Upper lobe of right lung (tissue), 1 donor: ENCODE measurements around the gene ATL2. TPM values are rescaled to one million over a fixed set of nuclear protein-coding genes. Genes with fewer than 3 reads are reported as not detected.

Experiments used
- ATAC-seq: fragments of 200-7000 bp; cut with Tn5 transposase; one replicate; pipeline ENCODE4 v1.9.1; 2020; ENCODE audit warnings: mild to moderate bottlenecking, moderate library complexity
- DNase-seq: peaks from one replicate; pipeline ENCODE4 v3.0.0-alpha.2; 2020
- H3K27ac ChIP-seq: fragments of 200-600 bp; one replicate; pipeline ENCODE4 v1.8.0; 2022
- H3K27me3 ChIP-seq: fragments of 200-600 bp; one replicate; pipeline ENCODE4 v1.8.0; 2022; ENCODE audit warnings: mild to moderate bottlenecking
- H3K36me3 ChIP-seq: fragments of 200-600 bp; one replicate; pipeline ENCODE4 v1.8.0; 2022
- H3K4me1 ChIP-seq: fragments of 200-600 bp; one replicate; pipeline ENCODE4 v1.8.0; 2022
- H3K4me3 ChIP-seq: fragments of 200-600 bp; one replicate; pipeline ENCODE4 v1.8.0; 2022; ENCODE audit warnings: mild to moderate bottlenecking
- H3K9me3 ChIP-seq: fragments of 200-600 bp; one replicate; pipeline ENCODE4 v1.8.0; 2022
- CTCF ChIP-seq: fragments of 200-600 bp; IDR thresholded peaks from one replicate; pipeline ENCODE4 v1.8.0; 2022; ENCODE audit warnings: antibody characterized with exemption
- intact Hi-C: fragments of 100-400 bp; cut with DNase I; formaldehyde crosslinking; loops from one replicate; pipeline ENCODE4 v1.11.0; 2022
- total RNA-seq: library from RNA; stranded (reverse); fragmentation: NEBNext Ultra II Directional; extraction: Animal tissue kit (Norgen Biotek cat#: 25700); gene quantifications from one replicate; pipeline ENCODE4 v1.2.1, GENCODE V29; 2021
- donor health status: DM: no; HTN: yes; CAD: no; lungs with severe emphysema.

ATL2 gene
- total RNA-seq, 1 donor from 2014 or later: 69.1 TPM

GRCh38 chr2:38375696-38376345 is 1.3 kb downstream of the ATL2 start:
- intact Hi-C loops: no loop called here
- Histone ChIP-seq H3K4me1 (peaks cover 38% of the 10 kb centered on the region), H3K36me3 (no peaks in the 10 kb centered on the region), H3K27me3 (no peaks in the 10 kb centered on the region), H3K9me3 (no peaks in the 10 kb centered on the region), H3K27ac (peak overlapping the region; percentile 97), H3K4me3 (peak overlapping the region; percentile 88)
- DNase-seq: peak; percentile 82
- TF ChIP-seq CTCF: no peak
- peak; percentile 44 for ATAC-seq

- Histone ChIP-seq H3K9me3 (no peaks in the 10 kb centered on the region), H3K27me3 (no peaks in the 10 kb centered on the region), H3K4me1 (peaks cover 38% of the 10 kb centered on the region), H3K27ac (peak overlapping the region; percentile 97), H3K4me3 (peak overlapping the region; percentile 88), H3K36me3 (no peaks in the 10 kb centered on the region)
- no peak for TF ChIP-seq CTCF
- intact Hi-C loops: no loop called here
- DNase-seq: no peak
- no peak for ATAC-seq
Observed at GRCh38 chr2:38374984-38375383, 2.1 kb downstream of the ATL2 start.

GRCh38 chr2:38371235-38371634 is 5.8 kb downstream of the ATL2 start:
- no peak for TF ChIP-seq CTCF
- H3K4me1 ChIP-seq: peaks cover 30% of the 10 kb centered on the region
- H3K27ac ChIP-seq: no peak overlapping the region
- H3K27me3 ChIP-seq: no peaks in the 10 kb centered on the region
- H3K36me3 ChIP-seq: no peaks in the 10 kb centered on the region
- H3K9me3 ChIP-seq: no peaks in the 10 kb centered on the region
- no peak overlapping the region for H3K4me3 ChIP-seq
- ATAC-seq (no peak), DNase-seq (no peak)
- intact Hi-C loops: no loop called here

GRCh38 chr2:38370664-38371063 is 6.4 kb downstream of the ATL2 start:
- peaks cover 33% of the 10 kb centered on the region for H3K4me1 ChIP-seq
- no peak overlapping the region for H3K4me3 ChIP-seq
- intact Hi-C loops: no loop called here

GRCh38 chr2:38362232-38362631 is 14.8 kb downstream of the ATL2 start:
- Histone ChIP-seq H3K36me3 (peaks cover 8% of the 10 kb centered on the region), H3K4me3 (no peak overlapping the region), H3K27me3 (no peaks in the 10 kb centered on the region), H3K4me1 (peaks cover 14% of the 10 kb centered on the region), H3K9me3 (no peaks in the 10 kb centered on the region), H3K27ac (no peak overlapping the region)
- TF ChIP-seq CTCF: no peak
- intact Hi-C loops: no loop called here
- ATAC-seq: peak; percentile 36
- no peak for DNase-seq

More at GRCh38 chr2:38370664-38371063, 6.4 kb downstream of the ATL2 start:
- DNase-seq (no peak), ATAC-seq (no peak)
- no peaks in the 10 kb centered on the region for H3K27me3 ChIP-seq
- no peak overlapping the region for H3K27ac ChIP-seq
- no peaks in the 10 kb centered on the region for H3K36me3 ChIP-seq
- no peak for TF ChIP-seq CTCF
- H3K9me3 ChIP-seq: no peaks in the 10 kb centered on the region

- no peak for TF ChIP-seq CTCF
- no peak for DNase-seq
Observed at GRCh38 chr2:38360177-38360576, 16.9 kb downstream of the ATL2 start.

More at GRCh38 chr2:38360177-38360576, 16.9 kb downstream of the ATL2 start:
- H3K27me3 ChIP-seq: no peaks in the 10 kb centered on the region
- no peak overlapping the region for H3K4me3 ChIP-seq
- H3K27ac ChIP-seq: no peak overlapping the region
- no peak for ATAC-seq
- H3K36me3 ChIP-seq: peaks cover 8% of the 10 kb centered on the region
- no peaks in the 10 kb centered on the region for H3K9me3 ChIP-seq
- H3K4me1 ChIP-seq: peaks cover 8% of the 10 kb centered on the region
- intact Hi-C loops: no loop called here
